WTC11 (cell line): ENCODE measurements around the gene AHNAK2. TPM values are rescaled to one million over a fixed set of nuclear protein-coding genes. Genes with fewer than 3 reads are reported as not detected.
"Not testable (repeated sequence)": the region's sequence is repeated elsewhere in the genome, so short reads cannot be mapped to it uniquely, and the experiment has no call there.

ENCODE experiments used
- ATAC-seq: fragments of 200-7000 bp; cut with Tn5 transposase; 2 replicates; pipeline ENCODE4 v1.10.0; 2021; ENCODE audit warnings: mild to moderate bottlenecking, moderate library complexity
- CTCF ChIA-PET: fragments of 300-600 bp; sonication (Branson Sonifier 250); formaldehyde crosslinking; loops from one replicate; lab custom pipeline; 2021; ENCODE audit warnings: antibody characterized with exemption; lab: Charles Lee
- POLR2A ChIA-PET: fragments of 350-600 bp; sonication (Branson Sonifier 250); formaldehyde crosslinking; loops from one replicate; lab custom pipeline; 2021; ENCODE audit warnings: antibody characterized with exemption; lab: Charles Lee
- DNase-seq: peaks from one replicate; pipeline ENCODE4 v3.0.0; 2021; ENCODE audit warnings: low spot score
- H3K27ac Mint-ChIP-seq: 2 replicates; pipeline ENCODE4 v1.8.0; 2021; ENCODE audit warnings: mixed read lengths
- H3K27me3 Mint-ChIP-seq: 2 replicates; pipeline ENCODE4 v1.8.0; 2021; ENCODE audit warnings: low read depth, mild to moderate bottlenecking, moderate library complexity, mixed read lengths
- H3K36me3 Mint-ChIP-seq: 2 replicates; pipeline ENCODE4 v1.8.0; 2021; ENCODE audit warnings: mixed read lengths
- H3K4me1 Mint-ChIP-seq: 2 replicates; pipeline ENCODE4 v1.8.0; 2022; ENCODE audit warnings: mixed read lengths
- H3K4me3 Mint-ChIP-seq: 2 replicates; pipeline ENCODE4 v1.8.0; 2021; ENCODE audit warnings: mild to moderate bottlenecking, moderate library complexity, mixed read lengths
- H3K9me3 Mint-ChIP-seq: 2 replicates; pipeline ENCODE4 v1.8.0; 2021; ENCODE audit warnings: mixed read lengths
- ATF2 ChIP-seq: sonication (generic); formaldehyde crosslinking; IDR thresholded peaks from 2 replicates; pipeline ENCODE4 v1.8.1; 2022; ENCODE audit warnings: low read depth, missing genetic modification reagents, borderline replicate concordance
- CBFB ChIP-seq: sonication (generic); formaldehyde crosslinking; IDR thresholded peaks from 2 replicates; pipeline ENCODE4 v1.8.1; 2022; ENCODE audit warnings: mild to moderate bottlenecking, low read depth, missing genetic modification reagents
- CTCF ChIP-seq: fragments of 200-600 bp; IDR thresholded peaks from 2 replicates; pipeline ENCODE4 v1.8.0; 2022; ENCODE audit warnings: antibody characterized with exemption
- E2F5 ChIP-seq: sonication (generic); formaldehyde crosslinking; IDR thresholded peaks from 2 replicates; pipeline ENCODE4 v1.8.1; 2022; ENCODE audit warnings: mild to moderate bottlenecking, moderate library complexity, missing genetic modification reagents
- ELF4 ChIP-seq: sonication (generic); formaldehyde crosslinking; IDR thresholded peaks from 2 replicates; pipeline ENCODE4 v1.8.1; 2022; ENCODE audit warnings: low read depth, mild to moderate bottlenecking, moderate library complexity, missing genetic modification reagents
- EMX1 ChIP-seq: fragments of 250-450 bp; sonication (Bioruptor Pico); IDR thresholded peaks from 2 replicates; pipeline ENCODE4 v1.8.0; 2021; ENCODE audit warnings: mild to moderate bottlenecking
- ESRRA ChIP-seq: sonication (generic); formaldehyde crosslinking; IDR thresholded peaks from 2 replicates; pipeline ENCODE4 v1.8.1; 2022; ENCODE audit warnings: mild to moderate bottlenecking, missing genetic modification reagents, borderline replicate concordance
- FOXK1 ChIP-seq: sonication (generic); formaldehyde crosslinking; IDR thresholded peaks from 2 replicates; pipeline ENCODE4 v1.8.0; 2022; ENCODE audit warnings: mild to moderate bottlenecking, moderate library complexity, missing genetic modification reagents
- GTF2I ChIP-seq: fragments of 250-450 bp; sonication (Bioruptor Pico); conservative IDR thresholded peaks from 2 replicates; pipeline ENCODE4 v1.4.0; 2021; ENCODE audit warnings: mild to moderate bottlenecking
- JUN ChIP-seq: sonication (generic); formaldehyde crosslinking; IDR thresholded peaks from 2 replicates; pipeline ENCODE4 v1.8.0; 2023; ENCODE audit warnings: mild to moderate bottlenecking, missing genetic modification reagents
- KAT7 ChIP-seq: sonication (generic); formaldehyde crosslinking; IDR thresholded peaks from 2 replicates; pipeline ENCODE4 v1.8.1; 2023; ENCODE audit warnings: missing genetic modification reagents, mild to moderate bottlenecking, borderline replicate concordance
- NFATC4 ChIP-seq: fragments of 250-450 bp; sonication (Bioruptor Pico); IDR thresholded peaks from 2 replicates; pipeline ENCODE4 v1.9.0; 2021; ENCODE audit warnings: mild to moderate bottlenecking
- NR1H2 ChIP-seq: sonication (generic); formaldehyde crosslinking; IDR thresholded peaks from 2 replicates; pipeline ENCODE4 v1.9.0; 2021; ENCODE audit warnings: mild to moderate bottlenecking, moderate library complexity, missing genetic modification reagents
- NR3C1 ChIP-seq: sonication (generic); formaldehyde crosslinking; conservative IDR thresholded peaks from 2 replicates; pipeline ENCODE4 v1.8.1; 2023; ENCODE audit warnings: low read depth, mild to moderate bottlenecking, missing genetic modification reagents
- OVOL2 ChIP-seq: fragments of 250-450 bp; sonication (Bioruptor Pico); IDR thresholded peaks from 2 replicates; pipeline ENCODE4 v1.9.0; 2021; ENCODE audit warnings: mild to moderate bottlenecking, borderline replicate concordance
- STAT6 ChIP-seq: sonication (generic); formaldehyde crosslinking; conservative IDR thresholded peaks from 2 replicates; pipeline ENCODE4 v1.8.1; 2023; ENCODE audit warnings: mild to moderate bottlenecking, low read depth, missing genetic modification reagents, moderate library complexity
- TEAD1 ChIP-seq: sonication (generic); formaldehyde crosslinking; IDR thresholded peaks from 2 replicates; pipeline ENCODE4 v1.8.0; 2022; ENCODE audit warnings: mild to moderate bottlenecking, missing genetic modification reagents
- ZNF263 ChIP-seq: sonication (generic); formaldehyde crosslinking; IDR thresholded peaks from 2 replicates; pipeline ENCODE4 v1.8.1; 2022; ENCODE audit warnings: low read depth, mild to moderate bottlenecking, moderate library complexity, missing genetic modification reagents
- ZNF281 ChIP-seq: sonication (generic); formaldehyde crosslinking; IDR thresholded peaks from 2 replicates; pipeline ENCODE4 v1.8.0; 2023; ENCODE audit warnings: mild to moderate bottlenecking, missing genetic modification reagents
- ZNF671 ChIP-seq: fragments of 250-450 bp; sonication (Bioruptor Pico); IDR thresholded peaks from 2 replicates; pipeline ENCODE4 v1.8.0; 2021; ENCODE audit warnings: mild to moderate bottlenecking
- total RNA-seq: library from RNA; stranded (reverse); gene quantifications from 3 replicates; pipeline ENCODE4 v1.2.3, GENCODE V29; 2021

The AHNAK2 gene
- total RNA-seq, 1 experiment from 2014 or later: 3.5 TPM

- ATAC-seq (no peak), DNase-seq (no peak)
- Mint-ChIP-seq H3K36me3 (no peaks in the 10 kb centered on the region), H3K4me3 (no peak overlapping the region), H3K4me1 (peaks cover 2% of the 10 kb centered on the region; the same call in 1 of the 2 replicates), H3K9me3 (no peaks in the 10 kb centered on the region), H3K27me3 (no peaks in the 10 kb centered on the region), H3K27ac (no peak overlapping the region)
- CTCF ChIA-PET: no interaction called here
- POLR2A ChIA-PET: no interaction called here
- TF ChIP-seq ZNF281 (no peak), ATF2 (CRISPR knock-in tag) (no peak), FOXK1 (CRISPR knock-in tag) (no peak), CBFB (CRISPR knock-in tag) (no peak), CTCF (no peak), ESRRA (CRISPR knock-in tag) (no peak), NFATC4 (no peak), GTF2I (CRISPR knock-in tag) (no peak), NR3C1 (CRISPR knock-in tag) (no peak), ZNF671 (no peak), TEAD1 (CRISPR knock-in tag) (no peak), OVOL2 (CRISPR knock-in tag) (no peak), ZNF263 (CRISPR knock-in tag) (no peak), JUN (no peak), STAT6 (no peak), EMX1 (CRISPR knock-in tag) (no peak), ELF4 (CRISPR knock-in tag) (no peak), KAT7 (no peak), E2F5 (CRISPR knock-in tag) (no peak), NR1H2 (no peak)
Observed at GRCh38 chr14:104891121-104891551, 87.0 kb downstream of the AHNAK2 start.

- H3K9me3 Mint-ChIP-seq, DNase-seq: not testable (repeated sequence)
Observed at GRCh38 chr14:104890292-104890691, 87.9 kb downstream of the AHNAK2 start.

More at GRCh38 chr14:104890292-104890691, 87.9 kb downstream of the AHNAK2 start:
- H3K4me1 Mint-ChIP-seq, H3K36me3 Mint-ChIP-seq, POLR2A ChIA-PET, CTCF ChIA-PET, H3K27me3 Mint-ChIP-seq, H3K4me3 Mint-ChIP-seq, ATAC-seq, H3K27ac Mint-ChIP-seq: not testable (repeated sequence)
